ENCODE measurements around the gene CYTH4.

DNA sequence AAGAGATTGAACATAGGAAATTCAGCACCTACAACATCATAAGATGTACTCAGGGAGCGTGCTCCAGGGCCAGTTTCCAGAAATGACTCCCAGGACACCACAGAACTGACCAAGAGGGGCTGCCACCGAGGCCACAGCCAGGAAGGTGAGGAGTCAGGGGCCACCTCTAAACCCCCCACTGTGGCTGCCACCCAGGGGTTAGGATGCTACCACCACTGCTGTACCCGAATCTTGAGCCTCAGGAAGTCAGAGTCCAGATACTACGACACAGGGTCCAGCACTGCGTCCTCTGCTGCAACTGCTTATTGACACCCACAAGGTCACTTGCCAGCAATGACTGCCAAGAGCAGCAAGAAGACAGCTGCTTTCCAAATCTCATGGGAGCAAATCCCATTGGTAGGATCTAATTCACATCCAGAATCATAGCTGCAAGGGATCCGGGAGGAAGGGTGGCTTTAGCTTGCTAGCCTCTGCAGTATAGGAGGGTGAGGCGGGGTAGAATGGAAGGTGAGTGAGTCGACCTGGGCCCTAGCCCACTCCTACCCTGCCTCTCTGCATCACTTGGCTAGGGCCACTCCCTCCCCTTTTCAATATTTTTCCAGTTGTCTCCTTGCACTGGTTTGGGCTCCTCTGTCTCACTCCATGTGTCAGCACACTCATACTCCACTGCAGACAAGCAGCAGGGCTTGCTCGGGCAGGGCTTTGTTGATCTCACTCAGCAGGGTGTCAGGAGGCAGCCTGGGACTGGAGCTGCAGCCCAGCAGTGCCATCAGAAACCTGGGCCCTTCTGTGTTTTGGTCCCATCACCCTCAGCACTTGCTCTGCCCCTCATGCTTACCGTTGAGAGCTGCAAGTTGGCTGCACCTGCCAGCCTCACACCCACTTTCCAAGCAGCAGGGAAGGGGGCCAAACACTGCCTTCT is 18.1 kb upstream of the CYTH4 start:
- TF ChIP-seq, protein P1, sequence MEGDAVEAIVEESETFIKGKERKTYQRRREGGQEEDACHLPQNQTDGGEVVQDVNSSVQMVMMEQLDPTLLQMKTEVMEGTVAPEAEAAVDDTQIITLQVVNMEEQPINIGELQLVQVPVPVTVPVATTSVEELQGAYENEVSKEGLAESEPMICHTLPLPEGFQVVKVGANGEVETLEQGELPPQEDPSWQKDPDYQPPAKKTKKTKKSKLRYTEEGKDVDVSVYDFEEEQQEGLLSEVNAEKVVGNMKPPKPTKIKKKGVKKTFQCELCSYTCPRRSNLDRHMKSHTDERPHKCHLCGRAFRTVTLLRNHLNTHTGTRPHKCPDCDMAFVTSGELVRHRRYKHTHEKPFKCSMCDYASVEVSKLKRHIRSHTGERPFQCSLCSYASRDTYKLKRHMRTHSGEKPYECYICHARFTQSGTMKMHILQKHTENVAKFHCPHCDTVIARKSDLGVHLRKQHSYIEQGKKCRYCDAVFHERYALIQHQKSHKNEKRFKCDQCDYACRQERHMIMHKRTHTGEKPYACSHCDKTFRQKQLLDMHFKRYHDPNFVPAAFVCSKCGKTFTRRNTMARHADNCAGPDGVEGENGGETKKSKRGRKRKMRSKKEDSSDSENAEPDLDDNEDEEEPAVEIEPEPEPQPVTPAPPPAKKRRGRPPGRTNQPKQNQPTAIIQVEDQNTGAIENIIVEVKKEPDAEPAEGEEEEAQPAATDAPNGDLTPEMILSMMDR (conservative IDR thresholded peaks at IDR 0.05; ENCODE audit: low read length): no peak
- TF ChIP-seq EZH2phosphoT487 (IDR thresholded peaks at IDR 0.05; ENCODE audit: borderline replicate concordance, low read depth, low read length): no peak

All from OCI-LY7 (cell line).